Lung (tissue), 12 donors: ENCODE results near the gene GLYATL1B. TPM values are rescaled to one million over a fixed set of nuclear protein-coding genes. Genes with fewer than 3 reads are reported as not detected.
A peak's percentile ranks its signal among the peaks of the same experiment; 100 is the strongest.
"Not testable (repeated sequence)": the region's sequence is repeated elsewhere in the genome, so short reads cannot be mapped to it uniquely, and the experiment has no call there.

Source experiments
- ATAC-seq: fragments of 200-7000 bp; cut with Tn5 transposase; one replicate; pipeline ENCODE4 v1.9.1; 2020; ENCODE audit warnings: moderate number of reproducible peaks; ENCODE audit not compliant: insufficient read depth, low FRiP score
- DNase-seq, 3 donors: peaks; one replicate each; pipeline ENCODE4 v3.0.0-alpha.2; 2013 to 2017
- H3K27ac ChIP-seq, 2 donors: one replicate each; pipeline ENCODE4 v1.5.1; 2013; ENCODE audit warnings: mild to moderate bottlenecking in 2 of 2, moderate library complexity in 2 of 2, control low read depth in 1 of 2, inconsistent platforms in 1 of 2, low read depth in 1 of 2, low read length in 1 of 2
- H3K27me3 ChIP-seq, 3 donors: one replicate each; pipeline ENCODE4 v1.5.1; 2013; ENCODE audit warnings: low read length in 2 of 3; ENCODE audit not compliant: control insufficient read depth in 3 of 3, insufficient read depth in 3 of 3
- H3K36me3 ChIP-seq, 4 donors: one replicate each; pipeline ENCODE4 v1.5.1; 2013; ENCODE audit warnings: low read length in 4 of 4, mild to moderate bottlenecking in 1 of 4, moderate library complexity in 1 of 4; ENCODE audit not compliant: control insufficient read depth in 4 of 4, insufficient read depth in 4 of 4
- H3K4me1 ChIP-seq, 5 donors: one replicate each; pipeline ENCODE4 v1.5.1; 2013; ENCODE audit warnings: low read length in 5 of 5, mild to moderate bottlenecking in 2 of 5, moderate library complexity in 1 of 5; ENCODE audit not compliant: control insufficient read depth in 5 of 5, insufficient read depth in 5 of 5
- H3K4me3 ChIP-seq: one replicate; pipeline ENCODE4 v1.5.1; 2013; ENCODE audit warnings: mild to moderate bottlenecking, control low read depth, moderate library complexity
- H3K9ac ChIP-seq, 2 donors: one replicate each; pipeline ENCODE4 v1.5.1; 2013; ENCODE audit warnings: low read length in 2 of 2, control low read depth in 1 of 2; ENCODE audit not compliant: insufficient read depth in 1 of 2
- H3K9me3 ChIP-seq, 4 donors: one replicate each; pipeline ENCODE4 v1.5.1; 2013; ENCODE audit warnings: low read length in 3 of 4, mild to moderate bottlenecking in 1 of 4, moderate library complexity in 1 of 4; ENCODE audit not compliant: control insufficient read depth in 4 of 4, insufficient read depth in 3 of 4
- WGBS, 2 donors: extraction: QIAGEN DNeasy Blood & Tissue Kit; methylation state at CpG; one replicate each; pipeline ENCODE4 v1.1.7; 2013; 5-methylcytosine and 5-hydroxymethylcytosine counted together
- polyA plus RNA-seq, 2 donors: library from polyadenylated mRNA; stranded (reverse); fragments of 200-250 nt; gene quantifications; one replicate each; pipeline ENCODE4 v1.2.1, GENCODE V29; 2013
- total RNA-seq, 2 donors: library from RNA; depleted of rRNA in 1 of 2; stranded (reverse); fragments of >200 nt in 1 of 2; gene quantifications; one replicate each; pipeline ENCODE4 v1.2.1, GENCODE V29; 2014 to 2021
- TF ChIP-seq, protein P1 (sequence below): IDR thresholded peaks from 2 replicates; pipeline ENCODE4 v1.5.1; 2012; ENCODE audit warnings: mild to moderate bottlenecking; ENCODE audit errors: control extremely low read depth, extremely low read depth
- donor health status: control.
- donor health status: control.
- donor health status: Bipolar disorder and iron deficiency.
- donor health status: healthy.
- donor health status: DM: yes; HTN: yes; CAD: no.

GLYATL1B gene
- total and polyA plus RNA-seq, 4 donors, result not detected

DNA sequence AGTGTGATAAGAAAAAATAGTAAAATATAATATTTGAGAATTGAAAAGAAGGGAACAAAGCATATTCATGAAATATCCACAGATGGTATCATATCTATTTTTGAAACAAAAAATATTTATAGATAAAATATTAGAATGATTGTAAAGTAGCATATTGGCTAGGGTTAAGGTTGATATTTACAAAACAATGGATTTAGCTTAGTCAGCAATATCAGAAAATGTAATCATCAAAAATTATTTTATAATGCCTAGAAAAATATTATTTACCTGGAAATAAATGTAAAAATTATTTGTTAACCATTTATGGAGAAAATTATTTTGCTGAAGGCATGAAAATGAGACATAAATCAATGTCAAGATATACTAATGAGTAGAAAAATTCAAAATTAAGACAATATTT is 33.7 kb downstream of the GLYATL1B start:
- DNase-seq, result no peak

DNA sequence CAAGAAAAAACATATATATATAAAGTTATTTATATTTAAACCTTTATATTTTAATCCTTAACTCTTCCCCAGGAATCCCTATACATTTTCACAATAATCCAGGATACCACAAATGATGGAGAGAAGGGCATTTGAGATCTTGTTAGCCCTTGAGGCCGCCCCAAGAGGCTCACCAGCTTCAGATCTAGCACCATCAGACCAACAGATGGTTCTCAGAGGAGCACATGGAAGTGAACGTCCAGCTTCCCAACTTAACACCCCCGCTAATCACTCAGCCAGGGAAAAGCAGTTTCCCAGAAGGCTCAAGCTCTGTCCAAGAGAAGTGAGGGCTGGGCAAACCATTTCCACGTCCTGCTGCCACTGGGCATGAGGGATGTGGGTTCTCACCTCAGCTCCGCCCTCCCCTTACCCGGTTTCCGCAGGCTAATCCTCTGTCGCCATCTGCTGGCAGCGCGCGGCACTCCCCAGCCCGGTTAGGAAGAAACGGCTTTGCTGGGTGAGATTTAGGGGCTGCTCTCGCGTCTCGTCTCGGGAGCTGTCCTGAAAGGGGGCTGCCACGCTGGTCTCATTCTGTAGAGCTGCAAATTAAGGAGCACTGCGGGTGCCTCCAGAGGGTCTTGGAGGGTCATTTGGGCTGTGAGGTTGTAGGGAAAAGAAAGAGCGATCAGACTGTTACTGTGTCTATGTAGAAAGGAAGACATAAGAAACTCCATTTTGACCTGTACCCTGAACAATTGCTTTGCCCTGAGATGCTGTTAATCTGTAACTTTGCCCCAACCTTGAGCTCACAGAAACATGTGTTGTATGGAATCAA is 49.7 kb downstream of the GLYATL1B start:
- WGBS, 2 donors, result 13 to 14% methylated on average over 20 of the region's 20 CpGs
- peaks cover 3 to 18% (median 8%) of the 10 kb centered on the region in 4 donors for H3K36me3 ChIP-seq

More for the DNA sequence above, 33.7 kb downstream of the GLYATL1B start:
- Histone ChIP-seq H3K4me3 (no peak overlapping the region), H3K27me3 (no peaks in the 10 kb centered on the region), H3K9ac (no peak overlapping the region), H3K4me1 (no peaks in the 10 kb centered on the region), H3K9me3 (peaks cover 0 to 6% (median 4%) of the 10 kb centered on the region in 4 donors), H3K27ac (no peak overlapping the region), H3K36me3 (peaks cover 0 to 27% (median 4%) of the 10 kb centered on the region in 4 donors)
- ATAC-seq, result no peak
- TF ChIP-seq, protein P1, sequence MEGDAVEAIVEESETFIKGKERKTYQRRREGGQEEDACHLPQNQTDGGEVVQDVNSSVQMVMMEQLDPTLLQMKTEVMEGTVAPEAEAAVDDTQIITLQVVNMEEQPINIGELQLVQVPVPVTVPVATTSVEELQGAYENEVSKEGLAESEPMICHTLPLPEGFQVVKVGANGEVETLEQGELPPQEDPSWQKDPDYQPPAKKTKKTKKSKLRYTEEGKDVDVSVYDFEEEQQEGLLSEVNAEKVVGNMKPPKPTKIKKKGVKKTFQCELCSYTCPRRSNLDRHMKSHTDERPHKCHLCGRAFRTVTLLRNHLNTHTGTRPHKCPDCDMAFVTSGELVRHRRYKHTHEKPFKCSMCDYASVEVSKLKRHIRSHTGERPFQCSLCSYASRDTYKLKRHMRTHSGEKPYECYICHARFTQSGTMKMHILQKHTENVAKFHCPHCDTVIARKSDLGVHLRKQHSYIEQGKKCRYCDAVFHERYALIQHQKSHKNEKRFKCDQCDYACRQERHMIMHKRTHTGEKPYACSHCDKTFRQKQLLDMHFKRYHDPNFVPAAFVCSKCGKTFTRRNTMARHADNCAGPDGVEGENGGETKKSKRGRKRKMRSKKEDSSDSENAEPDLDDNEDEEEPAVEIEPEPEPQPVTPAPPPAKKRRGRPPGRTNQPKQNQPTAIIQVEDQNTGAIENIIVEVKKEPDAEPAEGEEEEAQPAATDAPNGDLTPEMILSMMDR, result no peak

DNA sequence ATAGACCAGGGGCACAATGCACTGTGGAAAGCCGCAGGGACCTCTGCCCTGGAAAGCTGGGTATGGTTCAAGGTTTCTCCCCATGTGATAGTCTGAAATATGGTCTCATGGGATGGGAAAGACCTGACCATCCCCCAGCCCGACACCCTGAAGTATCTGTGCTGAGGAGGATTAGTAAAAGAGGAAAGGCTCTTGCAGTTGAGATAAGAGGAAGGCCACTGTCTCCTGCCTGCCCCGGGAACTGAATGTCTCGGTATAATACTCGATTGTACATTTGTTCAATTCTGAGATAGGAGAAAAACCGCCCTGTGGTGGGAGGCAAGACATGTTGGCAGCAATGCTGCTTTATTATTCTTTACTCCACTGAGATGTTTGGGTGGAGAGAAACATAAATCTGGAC is 50.4 kb downstream of the GLYATL1B start:
- H3K4me1 ChIP-seq, DNase-seq, H3K4me3 ChIP-seq, ATAC-seq, H3K9me3 ChIP-seq, H3K27me3 ChIP-seq, H3K27ac ChIP-seq, H3K9ac ChIP-seq: not testable (repeated sequence)
- H3K36me3 ChIP-seq, result peaks cover 3 to 18% (median 7%) of the 10 kb centered on the region in 4 donors
- 82 to 83% methylated on average over 6 of the region's 6 CpGs for WGBS, 2 donors

More for the DNA sequence above, 49.7 kb downstream of the GLYATL1B start:
- TF ChIP-seq, protein P1, result peak; percentile 94
- Histone ChIP-seq H3K27ac (no peak overlapping the region), H3K27me3 (no peaks in the 10 kb centered on the region), H3K9ac (peak overlapping the region in 1 of 2 donors; percentile 34), H3K4me3 (no peak overlapping the region), H3K4me1 (no peaks in the 10 kb centered on the region), H3K9me3 (peaks cover 0 to 6% (median 0%) of the 10 kb centered on the region in 4 donors)
- ATAC-seq (peak; percentile 96), DNase-seq (peak; percentile 83 to 87 (median 86))

DNA sequence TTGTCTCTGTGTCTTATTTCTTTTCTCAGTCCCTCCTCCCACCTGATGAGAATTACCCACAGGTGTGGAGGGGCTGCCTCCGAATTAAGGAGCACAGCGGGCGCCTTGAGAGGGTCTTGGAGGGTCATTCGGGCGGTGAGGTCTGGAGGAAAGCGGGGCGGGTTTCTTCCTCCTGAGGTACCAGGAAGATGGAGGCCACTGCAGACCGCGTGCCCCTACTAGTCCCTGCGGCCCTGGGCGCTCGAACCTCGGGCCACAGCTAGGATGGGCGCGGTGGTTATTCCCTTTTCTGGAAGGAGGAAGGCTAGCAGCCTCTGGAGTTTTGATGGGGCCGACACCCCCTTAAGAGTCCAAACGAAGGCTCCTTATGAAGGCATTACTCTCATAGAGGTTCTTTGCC is 51.1 kb downstream of the GLYATL1B start:
- Histone ChIP-seq H3K27me3 (no peaks in the 10 kb centered on the region), H3K4me3 (no peak overlapping the region), H3K27ac (no peak overlapping the region), H3K9ac (no peak overlapping the region), H3K36me3 (peaks cover 0 to 18% (median 4%) of the 10 kb centered on the region in 4 donors), H3K4me1 (peaks cover 0 to 4% (median 0%) of the 10 kb centered on the region in 5 donors), H3K9me3 (no peaks in the 10 kb centered on the region)
- WGBS, 2 donors, result 96 to 100% methylated on average over 17 of the region's 17 CpGs
- TF ChIP-seq, protein P1, result no peak
- DNase-seq (no peak), ATAC-seq (no peak)
